GM12891 (cell line): Measurements from ENCODE around the gene TNS1.

Experiments used
- POLR2A ChIP-seq: IDR thresholded peaks from 2 replicates; pipeline ENCODE4 v1.6.1; 2011; ENCODE audit warnings: low read depth, low read length, control low read depth
- POLR2AphosphoS5 ChIP-seq: IDR thresholded peaks from 2 replicates; pipeline ENCODE4 v1.6.1; 2011; ENCODE audit warnings: low read depth, low read length, control low read depth
- SPI1 ChIP-seq: IDR thresholded peaks from 2 replicates; pipeline ENCODE4 v1.6.1; 2011; ENCODE audit warnings: low read depth, low read length, control low read depth
- TAF1 ChIP-seq: IDR thresholded peaks from 2 replicates; pipeline ENCODE4 v1.6.1; 2011; ENCODE audit warnings: low read depth, low read length, control low read depth

DNA sequence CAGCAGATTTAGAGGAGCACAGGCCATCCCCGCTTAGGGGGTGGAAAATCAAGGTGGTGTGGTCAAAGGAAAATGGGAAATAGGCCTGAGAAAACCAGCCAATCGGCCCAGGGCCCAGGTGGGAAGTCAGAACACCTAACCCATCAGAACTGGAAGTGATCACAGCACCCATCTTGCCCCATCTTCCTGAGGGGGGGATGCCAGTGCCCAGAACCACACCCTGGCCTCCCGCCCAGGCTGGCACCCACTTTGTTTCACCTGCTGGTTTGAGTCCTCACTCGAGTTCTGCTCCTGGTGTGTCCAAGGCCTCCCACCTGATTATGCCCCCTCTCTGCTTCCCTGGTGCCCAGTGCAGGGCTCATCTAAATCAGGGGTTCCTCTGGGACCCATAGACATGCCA lies 174.5 kb downstream of the TNS1 start:
- no peak for TF ChIP-seq TAF1
- no peak for TF ChIP-seq POLR2A
- no peak for TF ChIP-seq POLR2AphosphoS5
- TF ChIP-seq SPI1: no peak
